SW 1271 (cell line): ENCODE results near the gene ARL4A.

Experiments used
- DNase-seq, 2 experiments: peaks; one replicate each; lab custom pipeline; 2025; lab: John Stamatoyannopoulos, UW

The ARL4A gene

DNA sequence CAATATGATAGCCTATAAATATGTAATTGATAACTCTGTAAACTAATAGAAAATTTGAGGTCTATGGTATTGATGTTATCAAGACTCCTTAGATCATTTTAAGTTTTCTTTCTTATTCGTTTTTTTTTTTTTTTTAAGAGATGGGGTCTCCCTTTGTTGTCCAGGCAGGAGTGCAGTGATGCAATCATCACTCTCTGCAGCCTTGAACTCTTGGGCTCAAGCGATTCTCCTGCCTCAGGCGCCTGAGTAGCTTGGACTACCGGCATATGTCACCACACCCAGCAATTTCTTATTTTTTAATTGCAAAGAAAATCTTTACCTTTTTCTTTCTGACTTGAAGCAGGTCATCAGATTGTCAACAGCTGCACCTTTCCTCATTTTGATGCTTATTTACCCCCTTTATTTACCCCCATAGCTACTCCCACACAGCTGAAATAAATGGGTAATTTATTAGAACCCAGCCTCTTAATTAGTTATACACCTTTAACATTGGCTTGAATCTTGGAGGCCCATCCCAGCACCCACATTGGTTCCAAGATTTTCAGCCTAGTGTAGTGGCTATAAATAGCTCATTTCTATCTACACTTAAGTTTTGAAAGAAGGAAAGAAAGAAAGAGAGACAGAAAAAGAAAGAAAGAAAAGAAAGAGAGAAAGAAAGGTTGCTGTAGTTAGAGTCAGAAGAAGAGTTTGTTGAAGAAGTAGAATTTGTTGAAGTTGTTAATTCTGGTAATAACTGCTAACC lies 38.3 kb downstream of the ARL4A start:
- no peak for DNase-seq

DNA sequence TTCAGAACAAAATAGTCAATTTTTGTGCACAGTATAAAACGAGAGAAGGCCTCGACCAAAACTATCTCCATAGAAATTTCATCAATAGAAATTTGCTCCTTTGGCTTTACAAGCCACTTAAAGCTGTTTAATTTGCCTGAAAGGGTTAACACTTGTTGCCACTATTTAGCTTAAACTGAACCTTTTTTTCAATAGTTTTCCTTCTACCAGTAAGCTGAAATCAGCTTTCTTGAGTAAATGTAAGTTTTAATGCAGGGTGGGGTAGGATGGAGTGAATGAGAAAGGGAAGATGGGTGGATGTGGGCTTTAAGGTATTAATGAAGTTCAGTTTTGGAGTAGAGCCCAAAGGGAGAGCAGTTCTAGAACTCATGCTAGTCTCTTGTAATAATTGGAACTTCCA lies 39.5 kb downstream of the ARL4A start:
- DNase-seq = no peak

DNA sequence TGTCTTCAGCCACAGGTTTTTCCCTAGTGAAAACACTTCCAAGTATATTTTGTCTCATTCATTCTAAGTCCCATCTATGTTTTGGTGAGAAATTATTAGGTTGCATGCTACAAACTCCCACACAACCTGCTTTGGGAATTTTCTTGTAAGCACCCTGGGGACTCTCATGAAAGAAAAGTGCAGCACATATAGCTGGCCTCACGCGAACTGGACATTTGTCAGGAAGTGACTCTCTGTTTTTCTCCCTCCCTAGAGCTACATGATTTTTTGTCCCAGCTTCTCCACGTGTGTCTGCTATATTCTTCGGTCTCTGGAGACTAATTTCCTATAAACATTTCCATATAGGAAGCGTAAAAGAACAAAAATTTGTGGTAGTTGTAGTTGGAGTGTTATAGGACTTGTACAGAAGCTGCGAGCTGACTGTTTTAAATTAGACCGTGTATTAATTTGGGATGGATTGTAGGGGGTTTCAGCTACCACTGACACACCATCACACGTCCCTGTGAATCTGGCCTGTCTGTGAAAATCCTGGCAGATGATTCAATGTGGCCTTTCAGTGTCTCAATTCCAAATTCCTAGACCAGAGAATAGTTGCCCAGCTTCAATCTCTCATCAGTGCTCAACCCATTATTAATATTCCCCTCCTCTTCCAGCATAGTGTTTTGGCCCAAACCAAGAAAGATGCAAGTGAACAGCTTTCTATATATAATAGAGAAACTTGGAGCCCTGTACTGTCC lies 40.2 kb downstream of the ARL4A start:
- no peak for DNase-seq

DNA sequence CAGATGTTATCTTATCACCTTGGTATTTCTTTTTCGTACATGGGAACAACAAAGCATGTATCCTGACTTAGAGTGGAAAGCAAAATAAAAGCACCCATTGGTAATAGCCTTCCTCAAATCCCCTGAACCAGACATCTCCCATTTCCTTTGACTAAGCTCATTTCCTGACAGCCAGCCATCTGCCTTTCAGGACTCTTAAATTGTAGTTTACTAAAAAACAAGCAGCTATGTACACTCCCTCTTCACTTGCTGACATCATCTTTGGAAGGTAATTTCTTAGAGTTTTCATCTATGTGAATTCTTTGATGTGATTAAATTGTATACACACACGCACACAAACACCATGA lies 40.7 kb downstream of the ARL4A start:
- DNase-seq = no peak

DNA sequence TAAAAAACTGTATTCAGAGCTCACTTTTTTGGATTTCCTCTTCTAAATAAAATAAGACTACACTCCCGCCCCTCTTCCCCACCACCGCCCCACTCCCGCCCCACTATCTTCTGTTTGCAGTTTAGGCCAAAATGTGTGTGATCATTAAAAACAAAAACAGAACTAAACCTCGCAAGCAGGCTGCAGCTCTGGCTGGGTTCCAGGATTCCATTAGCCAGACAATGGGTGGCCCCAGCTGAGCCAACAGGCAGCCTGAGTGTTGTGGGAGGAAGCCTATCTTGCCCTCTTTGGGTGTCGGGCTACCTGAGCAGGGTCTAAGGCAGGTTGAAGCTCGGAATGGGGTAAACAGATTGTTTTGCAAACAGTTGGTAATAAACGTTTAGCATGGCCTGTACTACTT lies 41.7 kb downstream of the ARL4A start:
- no peak for DNase-seq

DNA sequence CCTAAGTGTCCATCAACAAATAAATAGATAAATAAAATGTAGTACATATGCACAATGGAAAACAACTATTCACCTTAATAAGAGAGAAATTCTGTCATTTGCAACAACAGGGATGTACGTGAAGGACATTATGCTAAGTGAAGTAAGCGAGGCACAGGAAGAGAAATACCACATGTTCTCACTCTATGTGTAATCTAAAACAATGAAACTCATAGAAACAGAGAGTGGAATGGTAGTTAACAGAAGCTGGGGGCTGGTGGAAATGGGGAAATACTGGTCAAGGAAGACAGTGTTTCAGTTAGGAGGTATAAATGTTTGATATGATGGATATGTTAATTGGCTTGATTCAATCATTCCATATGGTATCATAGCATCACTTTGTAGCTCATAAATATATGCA lies 43.1 kb downstream of the ARL4A start:
- DNase-seq = no peak

DNA sequence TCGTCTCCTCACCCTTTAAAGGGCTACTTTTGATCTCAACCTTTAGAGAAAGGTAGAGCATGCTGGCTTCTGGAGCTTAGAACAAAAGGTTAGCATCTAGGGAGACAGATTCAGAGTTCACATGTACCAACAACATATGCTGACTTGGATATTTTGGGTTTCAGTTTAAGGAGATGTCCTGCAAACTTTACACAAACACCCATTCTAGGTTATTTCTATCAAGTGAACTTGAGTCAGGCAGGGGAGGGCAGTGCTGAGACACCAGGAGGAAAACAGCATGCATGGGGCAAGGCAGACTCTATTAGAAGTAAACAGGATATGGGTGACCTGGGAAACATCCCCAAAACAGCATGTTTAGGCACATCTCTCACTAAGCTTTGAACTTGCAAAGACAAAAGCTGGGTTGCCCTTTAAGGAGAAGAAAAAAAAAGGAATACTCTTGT lies 43.8 kb downstream of the ARL4A start:
- peak in 1 of 2 experiments; percentile 52 for DNase-seq

DNA sequence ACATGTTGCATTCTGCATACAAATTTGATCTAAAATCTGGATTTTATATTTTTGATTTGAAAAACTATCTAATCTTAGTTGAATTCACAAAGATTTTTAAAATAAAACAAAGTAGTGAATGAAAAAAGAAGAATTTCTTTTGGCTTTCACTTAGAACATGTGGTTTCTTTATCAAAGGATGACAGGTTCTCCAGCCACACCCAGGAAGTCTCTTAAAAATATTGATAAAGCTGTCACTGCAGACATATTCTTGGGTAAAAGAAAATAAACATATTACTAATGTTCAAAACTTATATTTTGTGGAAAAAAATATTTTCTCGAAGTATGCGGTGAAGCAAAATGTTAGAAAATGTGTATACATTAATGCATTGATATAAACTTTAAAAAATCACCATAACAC lies 44.3 kb downstream of the ARL4A start:
- no peak for DNase-seq

DNA sequence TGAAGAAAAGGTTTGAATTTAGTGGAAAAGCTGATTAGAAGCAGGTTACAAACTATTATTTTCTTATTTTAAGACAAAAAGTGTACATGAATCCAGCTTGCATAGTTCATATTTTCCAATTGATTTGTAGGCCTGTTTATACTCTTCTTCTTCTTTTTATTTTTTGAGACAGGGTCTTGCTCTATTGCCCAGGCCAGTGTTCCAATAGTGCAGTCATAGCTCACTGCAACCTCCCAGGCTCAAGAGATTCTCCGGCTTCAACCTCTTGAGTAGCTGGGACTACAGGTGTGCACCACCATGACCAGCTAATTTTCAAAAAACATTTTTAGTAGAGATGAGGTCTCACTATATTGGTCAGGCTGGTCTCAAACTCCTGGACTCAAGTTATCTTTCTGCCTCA lies 45.0 kb downstream of the ARL4A start:
- DNase-seq = no peak

DNA sequence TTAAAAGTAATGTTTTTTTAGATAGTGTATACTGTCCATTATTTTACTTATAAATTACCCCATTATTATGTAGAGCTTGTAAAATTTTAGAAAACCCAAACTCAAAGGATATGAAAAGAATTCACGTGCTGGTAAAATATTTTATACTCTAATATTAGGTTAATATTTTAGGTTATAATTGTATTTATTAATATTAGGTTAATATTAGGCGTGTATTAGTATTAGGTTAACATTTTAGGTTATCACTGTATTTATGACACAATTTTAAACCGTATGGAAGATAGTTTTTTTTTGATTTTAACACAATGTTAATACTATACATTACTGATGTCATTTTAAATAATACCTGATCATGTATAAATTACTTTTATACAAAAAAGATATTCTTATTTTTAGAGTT lies 48.5 kb downstream of the ARL4A start:
- DNase-seq = no peak

DNA sequence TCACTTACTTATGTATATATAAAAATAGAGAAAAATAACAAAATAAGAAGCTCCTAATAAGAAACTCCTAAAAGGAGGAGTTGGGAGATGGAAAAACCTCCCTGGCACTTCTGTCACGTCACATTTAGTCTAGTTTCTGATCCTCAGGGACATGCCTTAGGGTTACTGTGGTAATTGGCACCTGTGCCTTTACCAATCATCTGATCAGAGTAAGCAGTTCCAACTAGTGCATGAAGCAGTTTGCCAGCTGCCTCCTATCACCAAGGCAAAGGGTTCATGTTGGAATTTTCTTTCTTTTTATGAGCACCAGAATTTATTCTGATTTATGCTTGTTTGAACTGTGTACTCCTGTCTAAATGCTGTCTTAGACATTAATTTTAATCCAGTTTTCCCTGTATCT lies 49.9 kb downstream of the ARL4A start:
- DNase-seq = no peak

DNA sequence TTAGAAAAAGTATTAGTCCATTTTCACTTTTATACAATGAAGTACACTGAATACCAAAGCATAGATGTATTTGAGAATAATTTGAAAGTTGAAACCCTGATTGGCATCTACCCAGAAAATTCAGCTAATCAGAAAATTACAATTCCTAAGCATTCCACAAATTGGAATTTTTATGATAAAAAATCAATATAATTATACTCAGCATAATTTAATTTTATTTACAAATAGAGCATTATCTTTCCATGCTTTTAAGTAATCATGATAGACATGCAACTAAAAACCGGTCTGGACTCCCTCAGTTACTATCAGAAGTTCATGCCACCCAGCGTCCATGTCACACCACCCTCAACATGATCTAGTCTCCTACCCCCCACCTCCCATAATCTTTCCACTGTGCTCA lies 50.4 kb downstream of the ARL4A start:
- no peak for DNase-seq

DNA sequence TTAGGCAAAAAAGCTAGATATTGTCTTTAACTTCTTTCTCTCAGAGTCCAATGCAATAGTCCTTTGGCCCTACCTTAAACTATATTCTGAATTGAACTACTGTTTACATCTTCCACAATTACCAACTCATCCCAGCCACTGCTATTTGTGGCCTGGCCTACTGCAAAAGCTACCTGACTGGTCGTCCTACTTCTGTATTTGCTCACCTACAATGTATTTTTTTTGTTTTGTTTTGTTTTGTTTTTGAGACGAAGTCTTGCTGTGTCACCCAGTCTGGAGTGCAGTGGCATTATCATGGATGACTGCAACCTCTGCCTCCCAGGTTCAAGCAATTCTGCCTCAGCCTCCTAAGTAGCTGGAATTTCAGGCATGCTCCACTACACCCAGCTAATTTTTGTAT lies 51.2 kb downstream of the ARL4A start:
- DNase-seq = no peak
